Measurements from ENCODE around the gene THUMPD2. TPM values are rescaled to one million over a fixed set of nuclear protein-coding genes. Genes with fewer than 3 reads are reported as not detected.
"Not testable (repeated sequence)": the region's sequence is repeated elsewhere in the genome, so short reads cannot be mapped to it uniquely, and the experiment has no call there.

Gene THUMPD2, protein sequence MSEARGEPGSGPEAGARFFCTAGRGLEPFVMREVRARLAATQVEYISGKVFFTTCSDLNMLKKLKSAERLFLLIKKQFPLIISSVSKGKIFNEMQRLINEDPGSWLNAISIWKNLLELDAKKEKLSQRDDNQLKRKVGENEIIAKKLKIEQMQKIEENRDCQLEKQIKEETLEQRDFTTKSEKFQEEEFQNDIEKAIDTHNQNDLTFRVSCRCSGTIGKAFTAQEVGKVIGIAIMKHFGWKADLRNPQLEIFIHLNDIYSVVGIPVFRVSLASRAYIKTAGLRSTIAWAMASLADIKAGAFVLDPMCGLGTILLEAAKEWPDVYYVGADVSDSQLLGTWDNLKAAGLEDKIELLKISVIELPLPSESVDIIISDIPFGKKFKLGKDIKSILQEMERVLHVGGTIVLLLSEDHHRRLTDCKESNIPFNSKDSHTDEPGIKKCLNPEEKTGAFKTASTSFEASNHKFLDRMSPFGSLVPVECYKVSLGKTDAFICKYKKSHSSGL
- 11.5 TPM for total RNA-seq

GRCh38 chr2:39778775-39779340, at the start of gene THUMPD2:
TSS of gene THUMPD2 (minus strand) at chr2:39779258. CDS start at chr2:39779239, 19 bp downstream.
- Histone ChIP-seq H3K9ac (ENCODE audit: low read depth in 1 of 3, low read length in 3 of 3) (peak within 1 kb of the TSS; percentile 92 to 97 (median 92)), H3K9me3 (ENCODE audit: control insufficient read depth in 3 of 3, low read length in 3 of 3) (no peaks in the 10 kb centered on the region), H3K4me1 (ENCODE audit: control insufficient read depth in 3 of 3, insufficient read depth in 3 of 3, low read length in 3 of 3) (peaks cover 12 to 16% (median 14%) of the 10 kb centered on the region in 3 donors), H3K27me3 (ENCODE audit: control insufficient read depth in 3 of 3, insufficient read depth in 3 of 3, low read length in 3 of 3) (no peaks in the 10 kb centered on the region), H3K27ac (ENCODE audit: low read depth, low read length) (peak within 1 kb of the TSS; percentile 85), H3K4me3 (ENCODE audit: low read length in 3 of 3) (peak within 1 kb of the TSS; percentile 89 to 95 (median 93)), H3K36me3 (ENCODE audit: control insufficient read depth in 3 of 3, insufficient read depth in 3 of 3, low read length in 3 of 3) (no peaks in the 10 kb centered on the region)

GRCh38 chr2:39821871-39822270, 42.8 kb upstream of the THUMPD2 start:
- no peak overlapping the region for H3K9ac ChIP-seq (ENCODE audit: low read depth in 1 of 3, low read length in 3 of 3)

DNA sequence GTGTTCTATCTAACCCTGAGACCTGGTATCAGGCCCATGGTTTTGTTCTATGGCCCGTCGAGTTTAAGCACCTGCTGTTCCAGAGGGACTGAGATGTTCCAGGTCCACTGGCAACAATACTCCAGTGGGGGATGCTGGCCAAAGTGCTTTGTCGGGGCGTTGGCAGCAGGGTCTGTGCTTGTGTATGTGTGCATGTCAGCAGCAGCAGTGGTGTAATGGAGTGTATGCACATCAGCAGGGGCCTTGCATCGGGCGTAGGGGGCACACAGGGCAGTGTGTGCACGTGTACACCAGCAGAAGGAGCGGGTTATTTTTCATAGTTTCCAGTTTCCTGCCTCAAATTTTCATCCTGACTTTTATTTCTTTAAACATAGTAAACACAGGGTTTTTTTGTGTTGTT, 37.8 kb upstream of the THUMPD2 start:
- H3K27ac ChIP-seq (ENCODE audit: low read depth, low read length), result no peak overlapping the region
- no peak overlapping the region for H3K4me3 ChIP-seq (ENCODE audit: low read length in 3 of 3)
- H3K4me1 ChIP-seq (ENCODE audit: control insufficient read depth in 3 of 3, insufficient read depth in 3 of 3, low read length in 3 of 3), result no peaks in the 10 kb centered on the region
- no peak overlapping the region for H3K9ac ChIP-seq (ENCODE audit: low read depth in 1 of 3, low read length in 3 of 3)
- peaks cover 0 to 3% (median 0%) of the 10 kb centered on the region in 3 donors for H3K27me3 ChIP-seq (ENCODE audit: control insufficient read depth in 3 of 3, insufficient read depth in 3 of 3, low read length in 3 of 3)
- H3K9me3 ChIP-seq (ENCODE audit: control insufficient read depth in 3 of 3, low read length in 3 of 3), result peaks cover 0 to 2% (median 0%) of the 10 kb centered on the region in 3 donors
- H3K36me3 ChIP-seq (ENCODE audit: control insufficient read depth in 3 of 3, insufficient read depth in 3 of 3, low read length in 3 of 3), result no peaks in the 10 kb centered on the region

More at GRCh38 chr2:39821871-39822270, 42.8 kb upstream of the THUMPD2 start:
- no peak overlapping the region for H3K4me3 ChIP-seq (ENCODE audit: low read length in 3 of 3)
- peaks cover 0 to under 1% (median 0%) of the 10 kb centered on the region in 3 donors for H3K27me3 ChIP-seq (ENCODE audit: control insufficient read depth in 3 of 3, insufficient read depth in 3 of 3, low read length in 3 of 3)
- H3K36me3 ChIP-seq (ENCODE audit: control insufficient read depth in 3 of 3, insufficient read depth in 3 of 3, low read length in 3 of 3), result no peaks in the 10 kb centered on the region
- H3K4me1 ChIP-seq (ENCODE audit: control insufficient read depth in 3 of 3, insufficient read depth in 3 of 3, low read length in 3 of 3), result no peaks in the 10 kb centered on the region
- H3K27ac ChIP-seq (ENCODE audit: low read depth, low read length), result no peak overlapping the region
- H3K9me3 ChIP-seq (ENCODE audit: control insufficient read depth in 3 of 3, low read length in 3 of 3), result no peaks in the 10 kb centered on the region

DNA sequence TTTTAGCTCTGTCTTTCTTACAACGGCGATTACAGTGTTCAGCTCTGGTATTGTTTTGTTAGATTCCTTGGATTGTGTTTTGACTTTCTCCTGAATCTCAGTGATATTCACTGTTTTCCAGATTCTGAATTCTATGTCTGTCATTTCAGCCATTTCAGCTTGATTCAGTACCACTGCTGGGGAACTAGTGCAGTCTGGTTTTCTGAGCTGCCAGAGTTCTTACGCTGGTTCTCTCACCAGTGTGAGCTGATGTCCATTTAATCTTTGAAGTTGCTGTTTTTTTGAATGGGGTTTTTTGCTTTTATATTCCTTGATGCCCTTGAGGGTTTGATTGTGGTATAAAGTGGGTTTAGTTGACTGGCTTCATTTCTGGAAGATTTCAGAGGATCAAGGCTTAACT, 37.4 kb upstream of the THUMPD2 start:
- H3K36me3 ChIP-seq (ENCODE audit: control insufficient read depth in 3 of 3, insufficient read depth in 3 of 3, low read length in 3 of 3), result no peaks in the 10 kb centered on the region
- H3K27me3 ChIP-seq (ENCODE audit: control insufficient read depth in 3 of 3, insufficient read depth in 3 of 3, low read length in 3 of 3), result peaks cover 0 to 3% (median 0%) of the 10 kb centered on the region in 3 donors
- no peaks in the 10 kb centered on the region for H3K4me1 ChIP-seq (ENCODE audit: control insufficient read depth in 3 of 3, insufficient read depth in 3 of 3, low read length in 3 of 3)
- H3K9me3 ChIP-seq (ENCODE audit: control insufficient read depth in 3 of 3, low read length in 3 of 3), result peaks cover 0 to 2% (median 0%) of the 10 kb centered on the region in 3 donors
- H3K9ac ChIP-seq (ENCODE audit: low read depth in 1 of 3, low read length in 3 of 3), result no peak overlapping the region
- no peak overlapping the region for H3K27ac ChIP-seq (ENCODE audit: low read depth, low read length)
- H3K4me3 ChIP-seq (ENCODE audit: low read length in 3 of 3), result no peak overlapping the region

GRCh38 chr2:39805936-39806608, 27.0 kb upstream of the THUMPD2 start:
- no peaks in the 10 kb centered on the region for H3K4me1 ChIP-seq (ENCODE audit: control insufficient read depth in 3 of 3, insufficient read depth in 3 of 3, low read length in 3 of 3)
- no peak overlapping the region for H3K4me3 ChIP-seq (ENCODE audit: low read length in 3 of 3)
- H3K36me3 ChIP-seq (ENCODE audit: control insufficient read depth in 3 of 3, insufficient read depth in 3 of 3, low read length in 3 of 3), result no peaks in the 10 kb centered on the region
- H3K9ac ChIP-seq (ENCODE audit: low read depth in 1 of 3, low read length in 3 of 3), result no peak overlapping the region
- peaks cover 0 to 4% (median 0%) of the 10 kb centered on the region in 3 donors for H3K9me3 ChIP-seq (ENCODE audit: control insufficient read depth in 3 of 3, low read length in 3 of 3)
- no peaks in the 10 kb centered on the region for H3K27me3 ChIP-seq (ENCODE audit: control insufficient read depth in 3 of 3, insufficient read depth in 3 of 3, low read length in 3 of 3)
- H3K27ac ChIP-seq (ENCODE audit: low read depth, low read length), result no peak overlapping the region

GRCh38 chr2:39803839-39804238, 24.8 kb upstream of the THUMPD2 start:
- Histone ChIP-seq H3K36me3 (ENCODE audit: control insufficient read depth in 3 of 3, insufficient read depth in 3 of 3, low read length in 3 of 3) (no peaks in the 10 kb centered on the region), H3K4me1 (ENCODE audit: control insufficient read depth in 3 of 3, insufficient read depth in 3 of 3, low read length in 3 of 3) (no peaks in the 10 kb centered on the region), H3K4me3 (ENCODE audit: low read length in 3 of 3) (no peak overlapping the region), H3K27me3 (ENCODE audit: control insufficient read depth in 3 of 3, insufficient read depth in 3 of 3, low read length in 3 of 3) (no peaks in the 10 kb centered on the region), H3K27ac (ENCODE audit: low read depth, low read length) (no peak overlapping the region), H3K9ac (ENCODE audit: low read depth in 1 of 3, low read length in 3 of 3) (no peak overlapping the region), H3K9me3 (ENCODE audit: control insufficient read depth in 3 of 3, low read length in 3 of 3) (peaks cover 0 to 4% (median 0%) of the 10 kb centered on the region in 3 donors)

- H3K27me3 ChIP-seq (ENCODE audit: control insufficient read depth in 3 of 3, insufficient read depth in 3 of 3, low read length in 3 of 3), result no peaks in the 10 kb centered on the region
- H3K9ac ChIP-seq (ENCODE audit: low read depth in 1 of 3, low read length in 3 of 3), result no peak overlapping the region
- H3K4me1 ChIP-seq (ENCODE audit: control insufficient read depth in 3 of 3, insufficient read depth in 3 of 3, low read length in 3 of 3), result no peaks in the 10 kb centered on the region
- H3K4me3 ChIP-seq (ENCODE audit: low read length in 3 of 3), result no peak overlapping the region
- peaks cover 0 to 4% (median 0%) of the 10 kb centered on the region in 3 donors for H3K9me3 ChIP-seq (ENCODE audit: control insufficient read depth in 3 of 3, low read length in 3 of 3)
- no peak overlapping the region for H3K27ac ChIP-seq (ENCODE audit: low read depth, low read length)
- H3K36me3 ChIP-seq (ENCODE audit: control insufficient read depth in 3 of 3, insufficient read depth in 3 of 3, low read length in 3 of 3), result no peaks in the 10 kb centered on the region
Observed at GRCh38 chr2:39800752-39801151, 21.7 kb upstream of the THUMPD2 start.

GRCh38 chr2:39796134-39796533, 17.1 kb upstream of the THUMPD2 start:
- H3K9me3 ChIP-seq (ENCODE audit: control insufficient read depth in 3 of 3, low read length in 3 of 3), result no peaks in the 10 kb centered on the region
- no peak overlapping the region for H3K27ac ChIP-seq (ENCODE audit: low read depth, low read length)
- H3K4me1 ChIP-seq (ENCODE audit: control insufficient read depth in 3 of 3, insufficient read depth in 3 of 3, low read length in 3 of 3), result no peaks in the 10 kb centered on the region
- H3K9ac ChIP-seq (ENCODE audit: low read depth in 1 of 3, low read length in 3 of 3), result no peak overlapping the region
- no peak overlapping the region for H3K4me3 ChIP-seq (ENCODE audit: low read length in 3 of 3)
- H3K36me3 ChIP-seq (ENCODE audit: control insufficient read depth in 3 of 3, insufficient read depth in 3 of 3, low read length in 3 of 3), result no peaks in the 10 kb centered on the region
- no peaks in the 10 kb centered on the region for H3K27me3 ChIP-seq (ENCODE audit: control insufficient read depth in 3 of 3, insufficient read depth in 3 of 3, low read length in 3 of 3)

DNA sequence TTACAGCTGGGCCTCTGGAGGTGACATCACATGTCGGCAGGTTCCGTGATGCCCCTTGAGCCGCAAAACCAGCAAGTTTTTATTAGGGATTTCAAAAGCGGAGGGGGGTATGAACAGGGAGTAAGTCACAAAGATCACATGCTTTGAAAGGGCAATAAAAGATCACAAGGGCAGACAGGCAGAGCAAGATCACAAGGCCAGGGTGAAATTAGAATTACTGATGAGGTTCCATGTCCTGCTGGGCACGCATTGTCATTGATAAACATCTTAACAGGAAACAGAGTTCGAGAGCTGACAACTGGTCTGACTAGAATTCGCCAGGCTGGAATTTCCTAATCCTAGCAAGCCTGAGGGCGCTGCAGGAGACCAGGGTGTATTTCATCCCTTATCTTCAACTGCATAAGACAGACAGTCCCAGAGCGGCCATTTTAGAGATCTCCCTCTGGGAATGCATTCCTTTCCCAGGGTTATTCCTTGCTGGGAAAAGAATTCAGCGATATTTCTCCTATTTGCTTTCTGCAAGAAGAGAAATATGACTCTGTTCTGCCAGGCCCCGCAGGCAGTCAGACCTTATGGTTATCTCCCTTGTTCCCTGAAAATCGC, 11.3 kb upstream of the THUMPD2 start:
- H3K27ac ChIP-seq (ENCODE audit: low read depth, low read length); H3K36me3 ChIP-seq (ENCODE audit: control insufficient read depth in 3 of 3, insufficient read depth in 3 of 3, low read length in 3 of 3); H3K4me1 ChIP-seq (ENCODE audit: control insufficient read depth in 3 of 3, insufficient read depth in 3 of 3, low read length in 3 of 3): not testable (repeated sequence)

More for the DNA sequence above, 11.3 kb upstream of the THUMPD2 start:
- H3K9me3 ChIP-seq (ENCODE audit: control insufficient read depth in 3 of 3, low read length in 3 of 3); H3K4me3 ChIP-seq (ENCODE audit: low read length in 3 of 3); H3K27me3 ChIP-seq (ENCODE audit: control insufficient read depth in 3 of 3, insufficient read depth in 3 of 3, low read length in 3 of 3); H3K9ac ChIP-seq (ENCODE audit: low read depth in 1 of 3, low read length in 3 of 3): not testable (repeated sequence)
